Activated CD4-positive, alpha-beta T cell treated with anti-CD3 and anti-CD28 coated beads for 36 hours (primary cell): ENCODE measurements around the gene CCDC12. TPM values are rescaled to one million over a fixed set of nuclear protein-coding genes. Genes with fewer than 3 reads are reported as not detected.

Experiments
- ATAC-seq: fragments of 200-7000 bp; cut with Tn5 transposase; one replicate; pipeline ENCODE4 v1.10.0; 2021; ENCODE audit warnings: mild to moderate bottlenecking, moderate library complexity
- CTCF ChIA-PET: fragments of 350-600 bp; sonication (Branson Sonifier 250); formaldehyde crosslinking; loops from one replicate; lab custom pipeline; 2021; ENCODE audit warnings: antibody characterized with exemption; lab: Charles Lee
- POLR2A ChIA-PET: fragments of 350-600 bp; sonication (Branson Sonifier 250); formaldehyde crosslinking; loops from one replicate; lab custom pipeline; 2021; ENCODE audit warnings: antibody characterized with exemption, inconsistent platforms; lab: Charles Lee
- DNase-seq: peaks from one replicate; pipeline ENCODE4 v3.0.0-alpha.2; 2020
- H3K27ac Mint-ChIP-seq: one replicate; pipeline ENCODE4 v1.8.0; 2021; ENCODE audit warnings: mixed read lengths
- H3K27me3 Mint-ChIP-seq: one replicate; pipeline ENCODE4 v1.8.0; 2021; ENCODE audit warnings: mixed read lengths
- H3K36me3 Mint-ChIP-seq: one replicate; pipeline ENCODE4 v1.8.0; 2021; ENCODE audit warnings: low read depth, mixed read lengths
- H3K4me1 Mint-ChIP-seq: one replicate; pipeline ENCODE4 v1.8.0; 2021; ENCODE audit warnings: mixed read lengths
- H3K4me3 Mint-ChIP-seq: one replicate; pipeline ENCODE4 v1.8.0; 2021; ENCODE audit warnings: mild to moderate bottlenecking, moderate library complexity, mixed read lengths
- H3K9me3 Mint-ChIP-seq: one replicate; pipeline ENCODE4 v1.8.0; 2021; ENCODE audit warnings: low read depth, mixed read lengths
- intact Hi-C, 2 experiments: fragments of 100-400 bp; cut with DNase I in 1 of 2; cut with micrococcal nuclease in 1 of 2; formaldehyde crosslinking; loops; one replicate each; pipeline versions ENCODE4 v1.14.2 to v1.15.1; 2022 to 2024; cut with DNase I, micrococcal nuclease
- total RNA-seq, 2 experiments: library from RNA; stranded (reverse); gene quantifications; one replicate each; pipeline ENCODE4 v1.2.3, GENCODE V29; 2021

The CCDC12 gene
- total RNA-seq, 2 experiments from 2014 or later: 45.4 to 47.8 TPM

- H3K4me3 Mint-ChIP-seq: no peak overlapping the region
- POLR2A ChIA-PET: interaction anchor here (0.7 kb wide), 1 partner anchor 45 kb away, joined by 3 read pairs; no protein-coding TSS in a partner anchor
- CTCF ChIA-PET: interaction anchor here (1.2 kb wide), 1 partner anchor 29 kb away, joined by 3 read pairs; no protein-coding TSS in a partner anchor
Measured at GRCh38 chr3:46880884-46881595, 95.5 kb downstream of the CCDC12 start.

GRCh38 chr3:46878781-46879436 is 97.6 kb downstream of the CCDC12 start:
- ATAC-seq (no peak), DNase-seq (no peak)
- Mint-ChIP-seq H3K9me3 (no peaks in the 10 kb centered on the region), H3K27ac (no peak overlapping the region), H3K4me3 (no peak overlapping the region), H3K36me3 (no peaks in the 10 kb centered on the region), H3K27me3 (peaks cover 21% of the 10 kb centered on the region), H3K4me1 (peaks cover 6% of the 10 kb centered on the region)
- intact Hi-C loops: no loop called here
- POLR2A ChIA-PET: no interaction called here
- CTCF ChIA-PET: interaction anchor here (1.7 kb wide), 1 partner anchor 12 kb away, joined by 10 read pairs; no protein-coding TSS in a partner anchor

More at GRCh38 chr3:46880884-46881595, 95.5 kb downstream of the CCDC12 start:
- Mint-ChIP-seq H3K27ac (no peak overlapping the region), H3K4me1 (no peaks in the 10 kb centered on the region), H3K27me3 (peaks cover 31% of the 10 kb centered on the region), H3K36me3 (no peaks in the 10 kb centered on the region), H3K9me3 (no peaks in the 10 kb centered on the region)
- intact Hi-C loops: no loop called here
- DNase-seq (no peak), ATAC-seq (no peak)

- Mint-ChIP-seq H3K4me3 (no peak within 1 kb of the TSS), H3K27ac (no peak within 1 kb of the TSS), H3K36me3 (no peaks in the 10 kb centered on the region), H3K4me1 (peaks cover 16% of the 10 kb centered on the region), H3K27me3 (peaks cover 15% of the 10 kb centered on the region), H3K9me3 (no peaks in the 10 kb centered on the region)
- intact Hi-C loops: no loop called here
- DNase-seq (no peak), ATAC-seq (no peak)
- POLR2A ChIA-PET: no interaction called here
- CTCF ChIA-PET: interaction anchor here (0.7 to 1.7 kb wide), 3 partner anchors 8 to 55 kb away, joined by 3 to 10 read pairs (median 3); no protein-coding TSS in a partner anchor
Measured at GRCh38 chr3:46877406-46878125, 99.0 kb downstream of the CCDC12 start, which contains the start of gene PTH1R. PTH1R (plus strand) TSS chr3:46877721; CDS start chr3:46883560, 5,839 bp downstream.

GRCh38 chr3:46876313-46877300 is 99.9 kb downstream of the CCDC12 start:
- intact Hi-C loops: no loop called here
- ATAC-seq (no peak), DNase-seq (no peak)
- Mint-ChIP-seq H3K4me1 (peaks cover 16% of the 10 kb centered on the region), H3K27me3 (peaks cover 14% of the 10 kb centered on the region), H3K27ac (no peak overlapping the region), H3K36me3 (no peaks in the 10 kb centered on the region), H3K4me3 (no peak overlapping the region), H3K9me3 (no peaks in the 10 kb centered on the region)
- ChIA-PET POLR2A (no interaction called here), CTCF (interaction anchor here (0.7 to 1.7 kb wide), 3 partner anchors 9 to 447 kb away, joined by 4 to 10 read pairs (median 5); no protein-coding TSS in a partner anchor)

GRCh38 chr3:46875560-46875959 is 101.0 kb downstream of the CCDC12 start:
- Mint-ChIP-seq H3K4me1 (peaks cover 16% of the 10 kb centered on the region), H3K27me3 (peaks cover 8% of the 10 kb centered on the region), H3K36me3 (no peaks in the 10 kb centered on the region), H3K9me3 (no peaks in the 10 kb centered on the region), H3K4me3 (no peak overlapping the region), H3K27ac (no peak overlapping the region)
- intact Hi-C loops: no loop called here
- DNase-seq (no peak), ATAC-seq (no peak)
- CTCF ChIA-PET: no interaction called here
- POLR2A ChIA-PET: no interaction called here

GRCh38 chr3:46874430-46874829 is 102.1 kb downstream of the CCDC12 start:
- CTCF ChIA-PET: no interaction called here
- no peak for ATAC-seq
- POLR2A ChIA-PET: no interaction called here
- intact Hi-C loops: no loop called here
- Mint-ChIP-seq H3K27me3 (peaks cover 2% of the 10 kb centered on the region), H3K4me1 (peaks cover 16% of the 10 kb centered on the region), H3K4me3 (no peak overlapping the region), H3K9me3 (no peaks in the 10 kb centered on the region), H3K27ac (no peak overlapping the region), H3K36me3 (no peaks in the 10 kb centered on the region)
- no peak for DNase-seq

GRCh38 chr3:46873521-46873920 is 103.0 kb downstream of the CCDC12 start:
- Mint-ChIP-seq H3K4me3 (no peak overlapping the region), H3K9me3 (no peaks in the 10 kb centered on the region), H3K4me1 (peaks cover 16% of the 10 kb centered on the region), H3K27ac (no peak overlapping the region), H3K27me3 (peaks cover 2% of the 10 kb centered on the region), H3K36me3 (no peaks in the 10 kb centered on the region)
- POLR2A ChIA-PET: no interaction called here
- intact Hi-C loops: no loop called here
- DNase-seq (no peak), ATAC-seq (no peak)
- CTCF ChIA-PET: interaction anchor here (0.7 to 1.4 kb wide), 4 partner anchors 125 to 256 kb away, joined by 3 read pairs; no protein-coding TSS in a partner anchor

Other genes starting within 250 kb of the CCDC12 start
- not detected for gene MYL3, start 113.3 kb downstream of the CCDC12 start, total RNA-seq
- not detected for gene PTH1R, start 99.0 kb downstream of the CCDC12 start, total RNA-seq
- 10 to 100 TPM; 83.4 to 84.9 TPM for gene NBEAL2, start 2.9 kb upstream of the CCDC12 start, total RNA-seq
- 10 to 100 TPM; 31.8 to 35.8 TPM for gene SETD2, start 187.4 kb upstream of the CCDC12 start, total RNA-seq